Amygdala (tissue), 56 donors: ENCODE results near the gene ADCY5.
A peak's percentile ranks its signal among the peaks of the same experiment; 100 is the strongest.

ENCODE experiments used
- DNase-seq, 56 donors: peaks; one replicate each; lab custom pipeline; 2025; lab: John Stamatoyannopoulos, UW

ADCY5 gene

DNA sequence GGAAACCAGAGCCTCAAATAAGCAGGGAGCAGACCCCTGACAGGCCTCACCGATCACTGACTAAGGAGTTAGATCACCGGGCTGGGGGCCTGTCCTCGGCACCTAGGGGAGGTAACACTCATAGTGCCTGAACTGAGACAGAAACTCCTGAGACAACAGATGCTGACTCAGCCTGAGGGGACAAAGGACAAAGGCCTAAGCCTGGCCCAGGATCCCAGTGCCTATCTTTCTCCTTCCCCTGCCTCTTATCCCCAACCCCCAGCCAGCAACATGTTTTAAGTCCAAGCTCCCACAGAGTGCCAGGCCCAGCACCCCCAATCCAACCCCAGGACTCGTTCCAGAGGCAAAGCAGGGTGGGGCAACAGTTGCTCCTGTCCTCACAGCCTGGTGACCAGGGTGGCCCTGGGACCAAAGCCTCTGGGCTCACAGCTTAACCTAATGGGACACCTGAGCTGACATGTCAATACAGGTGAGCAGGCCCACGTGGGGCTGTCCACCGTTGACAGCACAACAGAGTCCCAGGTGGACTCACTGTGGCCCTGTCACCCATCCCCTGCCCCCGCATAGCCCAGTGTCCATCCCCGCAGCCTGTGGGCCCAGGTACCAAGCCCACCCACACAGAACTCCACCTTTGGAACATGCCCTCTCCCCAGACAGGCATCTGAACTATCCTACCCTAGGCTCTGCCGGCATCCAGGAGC lies 37.4 kb downstream of the ADCY5 start:
- DNase-seq = peak in 1 of 56 donors; percentile 37

DNA sequence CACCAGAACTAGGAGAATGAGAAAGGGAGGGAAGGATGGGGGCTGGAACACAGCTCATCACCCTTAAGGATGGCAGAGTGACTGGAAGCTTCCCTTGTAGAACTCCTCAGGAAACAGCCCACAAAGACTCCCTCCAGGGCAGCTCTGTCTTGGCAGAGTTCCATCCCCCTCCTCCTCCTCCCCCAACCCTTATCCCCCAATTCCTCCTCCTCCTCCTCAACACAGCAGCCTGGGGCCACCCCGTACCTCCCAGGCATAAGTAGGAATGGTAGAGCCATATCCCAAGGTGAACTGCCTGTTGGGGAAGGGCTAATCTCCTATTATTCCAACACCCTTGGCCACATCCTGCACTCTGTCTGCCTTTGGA lies 38.8 kb downstream of the ADCY5 start:
- DNase-seq = no peak

DNA sequence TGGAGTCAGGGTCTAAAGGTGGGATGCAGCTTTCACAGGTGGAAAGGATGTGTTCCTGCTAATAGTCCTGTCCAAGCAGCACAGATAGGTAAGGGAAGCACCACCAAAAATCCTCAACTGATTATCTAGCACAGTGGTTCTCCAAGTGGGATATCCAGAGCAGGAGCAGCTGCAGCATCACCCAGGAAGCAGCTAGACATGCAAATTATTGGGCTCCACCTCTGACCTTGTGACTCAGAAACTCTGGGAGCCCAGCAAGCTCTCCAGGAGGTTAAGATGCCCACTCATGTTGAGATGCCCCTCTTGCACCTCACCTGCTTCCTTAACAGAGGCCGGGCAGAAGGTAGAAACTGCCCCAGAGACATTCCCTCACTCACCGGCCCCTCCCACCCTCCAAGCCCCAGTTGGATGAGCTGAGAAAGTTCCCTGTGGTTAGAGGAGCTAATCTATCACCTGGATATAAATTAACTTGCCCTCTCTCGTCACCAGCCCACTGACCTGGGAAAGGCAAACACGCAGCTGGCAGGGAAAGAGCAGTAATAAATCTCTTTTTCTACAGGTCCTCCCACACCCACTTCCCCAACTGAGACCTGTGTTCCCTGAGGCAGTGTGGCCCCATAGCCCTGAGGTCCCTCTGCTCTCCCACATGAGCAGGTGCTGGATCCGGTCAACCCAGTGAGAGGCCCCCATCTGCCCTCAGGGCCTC lies 39.3 kb downstream of the ADCY5 start:
- DNase-seq = no peak

DNA sequence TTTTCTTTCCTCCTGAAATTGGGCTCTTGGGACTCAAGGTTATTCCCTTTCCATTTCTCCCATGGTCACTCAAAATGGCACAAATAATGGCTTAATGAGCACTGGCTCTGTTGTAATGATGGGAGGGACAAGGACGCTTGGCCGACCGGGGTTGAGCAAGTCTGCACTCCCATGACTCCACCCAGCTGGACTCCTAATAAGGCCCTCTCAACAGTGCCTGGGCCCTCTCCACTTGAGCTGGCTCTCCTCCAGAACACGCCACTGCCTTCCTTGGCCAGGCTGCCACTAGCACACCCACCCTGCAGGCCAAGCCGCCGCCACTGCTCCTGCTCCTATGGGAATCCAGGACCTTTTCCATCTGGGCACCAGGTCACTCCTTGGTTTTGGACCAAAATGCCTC lies 42.3 kb downstream of the ADCY5 start:
- DNase-seq = peak in 22 of 56 donors; percentile 17 to 67 (median 33)

DNA sequence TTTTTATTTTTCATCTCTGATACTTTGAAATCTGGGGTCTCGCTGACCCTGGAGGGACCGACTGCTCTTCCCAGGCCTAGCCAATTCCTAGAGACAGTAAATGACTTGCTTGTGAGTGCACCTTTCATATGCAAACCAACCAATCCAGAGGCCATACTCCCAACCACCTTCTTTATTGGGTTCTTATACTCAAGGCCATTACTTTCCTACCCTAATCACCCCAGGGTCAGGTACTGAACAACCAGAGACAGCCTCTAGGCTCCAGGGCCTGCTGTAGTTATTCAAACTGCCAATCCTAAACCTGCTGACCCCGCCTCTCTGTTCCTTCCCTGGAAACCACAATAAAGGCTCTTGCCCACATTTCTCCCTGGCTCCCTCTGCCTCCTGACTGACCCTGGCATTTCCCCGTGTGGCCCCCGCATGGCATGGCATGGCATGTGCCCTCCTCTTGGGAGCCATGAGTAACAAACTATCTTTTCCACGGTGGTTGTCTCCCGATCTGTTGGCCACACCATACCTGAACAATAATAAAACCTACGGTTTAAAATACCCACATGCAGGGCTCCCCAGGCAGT lies 42.9 kb downstream of the ADCY5 start:
- DNase-seq = no peak

DNA sequence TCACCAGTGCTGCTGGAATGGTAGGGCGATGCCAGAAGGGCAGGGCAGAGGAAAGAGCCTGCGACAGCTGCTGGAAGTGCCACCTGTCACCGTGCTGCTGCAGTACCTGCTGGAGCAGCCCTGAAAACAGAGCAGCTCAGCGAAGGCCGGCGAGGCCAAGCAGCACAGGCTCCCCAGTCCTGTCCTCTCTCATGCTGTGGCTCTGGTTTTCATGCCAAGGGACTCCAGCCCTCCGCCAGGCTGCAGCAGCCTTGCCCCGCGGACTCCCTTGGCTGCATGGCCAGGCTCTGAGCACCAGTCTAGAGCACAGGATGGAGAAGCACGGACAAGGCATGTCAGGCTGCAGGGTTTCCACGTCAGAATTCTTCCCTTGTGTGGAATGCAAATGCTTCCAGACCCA lies 43.9 kb downstream of the ADCY5 start:
- DNase-seq = no peak

DNA sequence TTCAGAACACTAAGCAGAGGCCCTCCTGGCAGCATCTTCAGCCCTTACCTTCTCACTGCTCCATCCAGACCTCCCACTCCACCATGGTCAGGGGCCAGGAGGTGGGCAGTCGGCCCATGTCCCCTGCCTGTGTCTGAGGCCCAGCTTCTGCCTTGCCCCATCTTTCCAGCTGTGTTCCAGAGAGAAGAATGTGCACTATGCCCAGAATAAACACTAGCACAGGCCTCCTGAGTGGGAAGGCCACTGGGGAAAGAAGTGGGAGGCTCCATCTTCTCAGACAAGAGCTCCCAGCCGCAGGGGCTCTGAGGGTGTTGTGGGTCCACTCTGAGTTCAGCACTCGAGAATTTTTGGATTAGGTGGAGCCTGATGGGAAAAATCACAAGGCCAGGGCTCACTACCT lies 44.5 kb downstream of the ADCY5 start:
- no peak for DNase-seq

DNA sequence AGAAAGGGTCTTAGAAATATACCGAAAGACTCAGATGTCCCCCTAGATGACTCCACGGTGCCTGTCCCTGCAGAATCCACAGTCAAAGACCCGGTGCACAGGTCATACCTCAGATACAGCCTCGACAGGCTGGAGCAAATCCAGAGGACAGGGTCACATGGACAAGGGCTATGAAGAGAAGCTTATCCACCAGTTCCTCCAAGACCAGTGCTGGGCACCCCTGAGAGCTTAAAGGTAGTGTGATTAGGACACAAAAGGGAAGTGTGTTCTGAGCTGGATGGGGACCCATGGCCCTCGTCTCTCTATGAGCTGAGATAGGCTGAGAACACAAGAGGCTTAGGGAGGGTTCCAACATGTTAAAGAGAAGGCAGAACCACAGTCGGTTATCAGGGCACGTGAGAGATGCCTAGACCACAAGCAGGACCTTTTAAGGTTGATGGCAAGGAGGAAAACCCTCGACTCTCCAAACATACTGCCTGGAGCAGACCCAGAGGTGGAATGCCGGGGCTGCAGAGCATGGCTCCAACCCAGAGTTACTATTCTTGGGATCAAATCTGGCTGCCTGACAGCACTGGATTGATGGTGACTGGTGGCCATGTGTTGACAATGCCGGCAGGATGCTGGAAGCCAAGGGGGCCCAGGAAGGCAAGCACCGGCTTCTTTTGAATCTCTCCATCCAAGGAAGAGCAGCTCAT lies 46.9 kb downstream of the ADCY5 start:
- no peak for DNase-seq

DNA sequence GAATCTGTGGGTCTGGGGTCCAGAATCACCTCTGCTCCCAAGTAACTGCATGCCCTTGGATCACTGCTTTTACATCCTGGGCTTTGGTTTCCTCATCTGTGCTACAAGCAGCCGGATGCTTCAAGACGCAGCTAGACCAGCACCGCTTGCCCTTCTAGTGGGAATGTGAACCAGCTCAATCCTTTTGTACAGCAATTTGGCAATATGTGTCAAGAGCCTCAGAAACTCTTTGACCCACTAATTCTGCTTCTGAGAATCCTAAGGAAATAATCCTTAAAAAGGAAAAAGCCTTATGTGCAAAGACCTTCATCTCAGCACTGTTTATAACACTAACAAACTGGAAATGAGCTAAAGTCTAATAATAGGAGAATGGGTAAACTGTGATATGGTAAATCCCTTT lies 48.7 kb downstream of the ADCY5 start:
- no peak for DNase-seq

DNA sequence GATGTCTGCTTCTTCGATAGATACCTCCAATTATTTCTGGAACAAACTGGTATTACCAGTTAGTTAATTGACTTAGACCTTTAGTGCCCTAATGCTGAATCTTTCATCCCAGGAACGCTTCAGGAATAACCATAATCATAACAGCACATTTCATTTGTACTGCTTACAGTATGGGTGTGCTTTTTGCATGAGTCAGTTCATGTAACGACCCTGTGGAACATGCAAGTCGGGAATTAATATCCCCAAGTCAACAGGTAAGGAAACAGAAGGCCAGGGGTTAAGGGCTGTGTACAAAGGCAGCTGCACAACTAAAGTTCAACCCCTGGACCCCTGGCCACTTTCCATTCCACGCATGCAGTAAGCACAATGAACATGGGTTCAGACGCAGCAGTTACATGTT lies 49.2 kb downstream of the ADCY5 start:
- DNase-seq = no peak

DNA sequence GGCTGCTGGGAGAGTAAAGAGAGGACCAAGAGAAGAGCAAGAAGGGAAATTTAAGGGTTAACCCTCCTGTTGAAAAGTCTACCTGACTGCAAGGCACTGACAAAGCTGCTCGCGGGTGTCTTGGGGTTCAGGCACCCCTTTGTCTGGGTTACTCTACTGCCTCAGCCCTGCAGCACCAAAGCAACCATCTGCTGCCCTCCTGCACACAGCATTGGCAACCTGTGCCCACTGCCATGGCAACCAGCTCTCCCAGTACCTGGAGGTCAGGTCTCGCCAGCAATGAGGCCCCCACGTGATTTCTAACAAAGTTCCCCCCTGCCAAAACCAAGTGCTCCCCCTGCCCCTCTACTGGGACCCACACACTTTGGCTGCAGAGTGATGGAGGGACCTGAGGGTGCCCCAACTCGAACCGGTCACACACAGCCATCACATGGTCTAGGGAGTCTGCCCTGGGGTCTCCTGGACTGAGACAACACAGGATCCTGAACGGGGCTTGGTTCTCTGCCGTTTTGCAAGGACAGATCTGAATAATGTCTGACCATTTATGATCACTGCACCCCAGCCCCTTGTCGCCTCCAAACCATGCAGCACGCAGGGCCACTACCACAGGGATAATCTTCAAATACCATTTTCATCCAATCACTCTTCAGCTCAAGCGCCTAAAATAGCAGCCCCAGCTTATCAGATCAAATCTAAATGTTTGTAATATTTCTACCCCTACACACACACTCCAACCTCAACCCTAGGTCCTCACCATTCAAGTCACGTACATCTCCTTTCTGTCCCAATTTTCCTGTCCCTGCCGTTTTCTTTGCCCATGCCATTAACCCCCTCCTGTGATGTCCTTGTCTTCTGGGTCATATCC lies 50.7 kb downstream of the ADCY5 start:
- no peak for DNase-seq

DNA sequence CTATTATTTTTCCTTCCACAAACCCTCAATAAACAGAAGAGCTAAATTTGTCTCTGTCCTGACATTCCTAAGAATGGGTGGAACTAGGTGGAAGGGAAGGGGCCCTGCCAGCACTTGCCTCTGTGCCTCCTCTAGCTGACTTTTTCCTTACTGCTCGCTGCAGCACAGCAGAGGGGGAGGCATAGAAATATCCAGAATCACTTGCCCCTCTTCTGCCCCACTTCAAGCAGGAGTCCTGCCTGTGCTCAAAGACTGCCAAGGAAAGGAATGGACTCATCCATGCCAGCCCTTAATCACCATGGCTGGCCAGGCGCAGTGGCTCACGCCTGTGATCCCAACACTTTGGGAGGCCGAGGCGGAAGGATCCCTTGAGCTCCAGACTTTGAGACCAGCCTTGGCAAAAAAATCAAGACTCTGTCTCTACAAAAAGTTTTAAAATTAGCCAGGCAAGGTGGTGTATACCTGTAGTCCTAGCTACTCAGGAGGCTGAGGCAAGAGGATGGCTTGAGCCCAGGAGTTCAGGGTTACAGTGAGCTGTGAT lies 51.8 kb downstream of the ADCY5 start:
- no peak for DNase-seq

DNA sequence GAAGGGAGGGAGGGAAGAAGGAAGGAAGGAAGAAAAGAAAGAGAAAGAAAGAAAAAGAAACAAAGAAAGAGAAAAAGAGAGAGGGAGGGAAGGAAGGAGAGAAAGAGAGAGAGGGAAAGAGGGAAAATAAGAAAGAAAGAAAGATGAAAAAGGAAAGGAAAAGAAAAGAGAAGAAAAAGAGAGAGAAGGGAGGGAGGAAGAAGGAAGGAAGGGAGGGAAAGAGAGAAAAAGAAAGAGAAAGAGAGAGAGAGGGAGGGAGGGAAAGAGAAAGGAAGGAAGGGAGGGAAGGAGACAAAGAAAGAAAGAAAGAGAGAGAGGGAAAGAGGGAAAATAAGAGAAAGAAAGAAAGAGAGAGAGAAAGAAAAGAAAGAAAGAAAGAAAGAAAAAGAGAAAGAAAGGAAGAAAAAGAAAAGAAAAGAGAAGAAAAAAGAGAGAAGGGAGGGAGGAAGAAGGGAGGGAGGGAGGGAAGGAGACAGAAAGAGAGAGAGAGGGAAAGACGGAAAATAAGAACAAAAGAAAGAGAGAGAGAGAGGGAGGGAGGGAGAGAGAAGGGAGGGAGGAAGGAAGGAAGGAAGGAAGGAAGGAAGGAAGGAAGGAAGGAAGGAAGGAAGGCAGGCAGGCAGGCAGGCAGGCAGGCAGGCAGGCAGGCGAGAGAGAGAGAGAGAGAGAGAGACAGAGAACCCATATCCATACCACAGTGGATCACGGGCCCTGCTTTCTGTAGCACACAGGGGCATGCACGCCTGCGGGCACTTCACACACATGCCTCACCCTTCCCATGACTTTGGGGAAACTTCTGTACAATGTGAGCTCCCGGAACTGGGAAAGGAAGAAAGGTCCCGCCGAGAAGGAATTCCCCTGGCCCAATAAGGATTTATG lies 52.5 kb downstream of the ADCY5 start:
- DNase-seq = no peak

DNA sequence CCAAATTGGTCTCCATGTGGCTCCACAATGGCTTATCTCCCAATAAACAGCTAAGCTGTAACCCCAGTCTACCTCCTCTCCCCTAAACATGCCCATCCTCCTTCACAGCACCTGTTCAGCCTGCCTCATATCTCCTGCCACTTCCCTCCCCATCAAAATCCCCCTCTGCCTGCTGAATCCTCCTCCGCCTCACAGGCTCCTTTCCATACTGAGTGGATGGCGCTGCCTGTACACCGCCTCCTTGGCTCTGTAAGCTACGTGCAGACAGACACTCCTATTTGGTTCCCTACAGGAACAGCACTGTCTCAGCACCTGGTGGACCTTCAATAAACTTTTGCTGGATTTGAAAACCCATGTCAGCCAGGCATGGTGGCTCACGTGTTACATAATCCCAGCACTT lies 53.7 kb downstream of the ADCY5 start:
- DNase-seq = no peak

DNA sequence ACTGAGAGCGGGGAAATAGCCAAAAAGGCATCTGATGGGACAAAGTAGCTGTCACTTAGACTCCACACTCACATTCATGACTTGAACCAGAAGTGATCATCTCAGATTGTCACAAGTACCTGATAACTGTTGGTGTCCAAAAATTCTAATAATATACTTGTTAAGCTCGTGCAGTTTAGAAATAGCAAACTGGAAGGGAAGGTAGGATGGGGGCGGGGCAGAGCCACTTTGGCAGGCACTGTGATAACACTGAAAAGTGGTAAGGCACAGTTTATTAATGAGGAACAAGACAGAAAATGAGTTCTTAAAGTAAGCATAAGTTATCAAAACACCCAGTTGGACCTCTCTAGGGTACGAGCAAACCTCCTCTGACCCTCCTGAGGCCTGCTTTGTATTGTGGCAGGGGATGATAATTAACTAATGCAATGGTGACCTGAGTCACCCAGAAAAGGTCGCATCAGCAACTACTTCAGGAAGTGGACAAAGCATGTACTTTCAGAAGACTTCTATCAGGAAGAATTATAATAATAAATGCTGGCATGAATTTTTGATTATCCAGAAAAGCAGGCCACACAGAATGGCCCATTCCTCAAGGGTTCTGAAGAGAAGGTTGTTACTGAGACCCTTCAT lies 54.4 kb downstream of the ADCY5 start:
- no peak for DNase-seq

DNA sequence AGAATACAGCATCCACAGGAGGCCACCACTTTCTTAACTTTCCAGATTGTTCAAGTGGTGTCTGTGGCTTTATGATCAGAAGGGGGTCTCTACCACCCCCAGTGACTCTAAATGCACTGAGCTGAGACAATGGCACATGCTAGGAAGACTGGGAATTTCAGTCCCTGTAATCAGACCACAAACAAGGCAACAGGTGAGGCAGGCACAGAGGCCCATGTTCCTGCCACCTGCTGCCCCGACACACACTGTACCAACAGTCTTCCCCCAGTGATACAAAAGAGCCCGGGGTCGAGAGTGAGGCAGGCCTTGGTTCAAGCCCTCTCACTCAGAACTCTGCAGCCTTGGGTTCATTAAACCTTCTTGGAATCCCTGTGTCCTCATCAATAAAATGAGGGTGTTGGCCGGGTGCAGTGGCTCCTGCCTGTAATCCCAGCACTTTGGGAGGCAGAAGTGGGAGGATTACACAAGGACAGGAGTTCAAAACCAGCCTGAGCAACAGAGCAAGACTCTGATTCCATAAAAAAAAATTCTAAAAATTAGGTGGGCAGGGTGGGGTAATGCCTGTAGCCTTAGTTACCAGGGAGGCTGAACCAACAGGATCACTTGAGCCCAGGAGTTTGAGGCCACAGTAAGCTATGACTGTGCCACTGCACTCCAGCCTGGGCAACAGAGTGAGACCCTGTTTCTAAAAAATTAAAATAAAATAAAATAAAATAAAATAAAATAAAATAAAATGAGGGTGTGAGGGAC lies 55.8 kb downstream of the ADCY5 start:
- no peak for DNase-seq

DNA sequence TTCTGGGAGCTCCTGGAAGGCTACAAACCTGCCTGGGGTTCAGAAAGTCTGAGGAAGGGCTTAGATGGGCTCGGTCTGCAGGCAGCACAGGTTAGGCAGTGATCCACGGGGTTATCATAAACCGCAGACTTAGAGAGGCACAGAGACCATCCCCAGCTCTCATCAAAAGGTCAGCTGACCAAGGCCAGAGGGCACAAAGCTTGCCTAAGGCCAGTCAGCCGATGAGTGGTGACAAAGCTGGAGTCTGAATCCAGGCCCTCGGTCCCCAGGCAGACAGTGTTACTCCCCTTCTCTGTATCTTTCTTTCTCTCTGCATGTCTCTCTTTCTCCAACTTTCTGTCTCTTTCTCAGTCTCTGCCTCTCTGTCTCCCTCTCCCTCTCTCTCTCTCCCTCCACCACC lies 56.5 kb downstream of the ADCY5 start:
- no peak for DNase-seq
